ENCODE results near the gene SLC44A3. TPM values are rescaled to one million over a fixed set of nuclear protein-coding genes. Genes with fewer than 3 reads are reported as not detected.
A peak's percentile ranks its signal among the peaks of the same experiment; 100 is the strongest.

The SLC44A3 gene
- total and polyA plus RNA-seq, 9 donors: 1.1 to 31.3 (median 3.3) TPM

- Histone ChIP-seq H3K9me3 (no peaks in the 10 kb centered on the region), H3K4me1 (ENCODE audit: insufficient read depth) (peaks cover 4% of the 10 kb centered on the region), H3K27ac (no peak overlapping the region), H3K27me3 (no peaks in the 10 kb centered on the region), H3K4me3 (peak overlapping the region; percentile 63), H3K36me3 (no peaks in the 10 kb centered on the region)
- DNase-seq: no peak
- 55 to 60% (median 59%) methylated on average over 14 of the region's 14 CpGs for WGBS, 3 donors
- TF ChIP-seq CTCF (IDR thresholded peaks at IDR 0.05): no peak
- no peak for TF ChIP-seq POLR2A (IDR thresholded peaks at IDR 0.05)
- no peak for TF ChIP-seq EP300 (IDR thresholded peaks at IDR 0.05)
- intact Hi-C loops (cut with DNase I): no loop called here
These were observed 766 bp upstream of the SLC44A3 start for GRCh38 chr1:94819238-94819944.

- Histone ChIP-seq H3K9me3 (no peaks in the 10 kb centered on the region), H3K36me3 (no peaks in the 10 kb centered on the region), H3K4me1 (ENCODE audit: insufficient read depth) (peaks cover 4% of the 10 kb centered on the region), H3K4me3 (peak overlapping the region; percentile 63), H3K27ac (no peak overlapping the region), H3K27me3 (no peaks in the 10 kb centered on the region)
- TF ChIP-seq POLR2A (IDR thresholded peaks at IDR 0.05): no peak
- TF ChIP-seq EP300 (IDR thresholded peaks at IDR 0.05): no peak
- TF ChIP-seq CTCF (IDR thresholded peaks at IDR 0.05): no peak
- DNase-seq: no peak
- intact Hi-C loops (cut with DNase I): no loop called here
- 46 to 49% (median 49%) methylated on average over 7 of the region's 7 CpGs for WGBS, 3 donors
These were observed 779 bp downstream of the SLC44A3 start for GRCh38 chr1:94820936-94821335.

- WGBS, 3 donors: 91 to 93% (median 91%) methylated on average over 9 of the region's 9 CpGs
These were observed 1.6 kb downstream of the SLC44A3 start for GRCh38 chr1:94821636-94822305.

GRCh38 chr1:94823116-94823515 is 3.0 kb downstream of the SLC44A3 start:
- 79 to 85% (median 83%) methylated on average over 3 of the region's 3 CpGs for WGBS, 3 donors
- no peak overlapping the region for H3K27ac ChIP-seq
- no peak for TF ChIP-seq POLR2A (IDR thresholded peaks at IDR 0.05)
- no peak for TF ChIP-seq EP300 (IDR thresholded peaks at IDR 0.05)

More at GRCh38 chr1:94821636-94822305, 1.6 kb downstream of the SLC44A3 start:
- Histone ChIP-seq H3K27ac (no peak overlapping the region), H3K9me3 (no peaks in the 10 kb centered on the region), H3K36me3 (no peaks in the 10 kb centered on the region), H3K4me1 (ENCODE audit: insufficient read depth) (peaks cover 4% of the 10 kb centered on the region), H3K27me3 (no peaks in the 10 kb centered on the region), H3K4me3 (no peak overlapping the region)
- intact Hi-C loops (cut with DNase I): no loop called here
- TF ChIP-seq CTCF (IDR thresholded peaks at IDR 0.05) (no peak), POLR2A (IDR thresholded peaks at IDR 0.05) (no peak), EP300 (IDR thresholded peaks at IDR 0.05) (no peak)
- DNase-seq: no peak

GRCh38 chr1:94825936-94826335 is 5.8 kb downstream of the SLC44A3 start:
- no peaks in the 10 kb centered on the region for H3K4me1 ChIP-seq (ENCODE audit: insufficient read depth)
- DNase-seq: no peak
- H3K36me3 ChIP-seq: no peaks in the 10 kb centered on the region
- no peaks in the 10 kb centered on the region for H3K27me3 ChIP-seq
- intact Hi-C loops (cut with DNase I): no loop called here
- no peak overlapping the region for H3K4me3 ChIP-seq
- no peak overlapping the region for H3K27ac ChIP-seq
- TF ChIP-seq EP300 (IDR thresholded peaks at IDR 0.05) (no peak), POLR2A (IDR thresholded peaks at IDR 0.05) (no peak)
- 92 to 96% (median 93%) methylated on average over 2 of the region's 2 CpGs for WGBS, 3 donors
- H3K9me3 ChIP-seq: no peaks in the 10 kb centered on the region

More at GRCh38 chr1:94823116-94823515, 3.0 kb downstream of the SLC44A3 start:
- Histone ChIP-seq H3K27me3 (no peaks in the 10 kb centered on the region), H3K4me1 (ENCODE audit: insufficient read depth) (peaks cover 4% of the 10 kb centered on the region), H3K9me3 (no peaks in the 10 kb centered on the region), H3K36me3 (no peaks in the 10 kb centered on the region), H3K4me3 (no peak overlapping the region)
- DNase-seq: no peak
- intact Hi-C loops (cut with DNase I): no loop called here

Data from ovary (tissue), 9 donors.